Uterus (tissue), 4 donors: ENCODE measurements around the gene TMED8. TPM values are rescaled to one million over a fixed set of nuclear protein-coding genes. Genes with fewer than 3 reads are reported as not detected.
A peak's percentile ranks its signal among the peaks of the same experiment; 100 is the strongest.

Experiments used
- DNase-seq, 2 donors: peaks; one replicate each; pipeline ENCODE4 v3.0.0-alpha.2; 2019 to 2020
- H3K27ac ChIP-seq, 2 donors: fragments of 200-600 bp; sonication (generic); 1 replicate in 1 of 2; 2 replicates in 1 of 2; pipeline ENCODE4 v1.5.1; 2016 to 2018
- H3K27me3 ChIP-seq, 2 donors: fragments of 200-600 bp; sonication (generic); one replicate each; pipeline ENCODE4 v1.5.1; 2018 to 2019; ENCODE audit warnings: control low read depth in 1 of 2
- H3K36me3 ChIP-seq, 2 donors: fragments of 200-600 bp; sonication (generic); one replicate each; pipeline ENCODE4 v1.5.1; 2019; ENCODE audit warnings: control low read depth in 1 of 2
- H3K4me1 ChIP-seq, 2 donors: fragments of 200-600 bp; sonication (generic); one replicate each; pipeline ENCODE4 v1.5.1; 2018 to 2019; ENCODE audit warnings: control low read depth in 1 of 2
- H3K4me3 ChIP-seq, 2 donors: fragments of 200-600 bp; sonication (generic); 1 replicate in 1 of 2; 2 replicates in 1 of 2; pipeline ENCODE4 v1.5.1; 2018 to 2019; ENCODE audit warnings: mild to moderate bottlenecking in 1 of 2
- H3K9me3 ChIP-seq, 2 donors: fragments of 200-600 bp; sonication (generic); one replicate each; pipeline ENCODE4 v1.5.1; 2019; ENCODE audit warnings: control low read depth in 1 of 2
- POLR2A ChIP-seq, 2 donors: fragments of 450-650 bp; IDR thresholded peaks; one replicate each; pipeline ENCODE4 v1.6.1; 2016; ENCODE audit warnings: antibody characterized with exemption in 2 of 2, mild to moderate bottlenecking in 1 of 2, moderate library complexity in 1 of 2
- intact Hi-C: fragments of 100-400 bp; cut with DNase I; formaldehyde crosslinking; loops from one replicate; pipeline ENCODE4 v1.15.1; 2023; ENCODE audit warnings: low total_unique reads
- total RNA-seq, 4 donors: library from RNA; depleted of rRNA in 3 of 4; stranded (reverse); fragments of >200 nt in 3 of 4; gene quantifications; one replicate each; pipeline versions ENCODE4 v1.1.0 to v1.2.4, GENCODE V29; 2014 to 2023
- TF ChIP-seq, protein P1 (sequence below), 4 experiments: fragments of 200-600 bp in 2 of 4; fragments of 450-650 bp in 2 of 4; sonication (generic) in 2 of 4; IDR thresholded peaks; one replicate each; pipeline ENCODE4 v1.5.1; 2016 to 2019; ENCODE audit warnings: antibody characterized with exemption in 4 of 4, mild to moderate bottlenecking in 2 of 4, moderate library complexity in 1 of 4
- donor health status: DM: yes; HTN: yes; CAD: no.

TMED8 gene
- total RNA-seq, 4 donors from 2014 or later: 4.4 to 16.6 (median 10.5) TPM

- Histone ChIP-seq H3K27ac (peak overlapping the region; percentile 35 to 88), H3K36me3 (no peaks in the 10 kb centered on the region), H3K27me3 (no peaks in the 10 kb centered on the region), H3K4me1 (peaks cover 0 to 6% of the 10 kb centered on the region in 2 donors), H3K4me3 (no peak overlapping the region), H3K9me3 (no peaks in the 10 kb centered on the region)
- TF ChIP-seq, protein P1, sequence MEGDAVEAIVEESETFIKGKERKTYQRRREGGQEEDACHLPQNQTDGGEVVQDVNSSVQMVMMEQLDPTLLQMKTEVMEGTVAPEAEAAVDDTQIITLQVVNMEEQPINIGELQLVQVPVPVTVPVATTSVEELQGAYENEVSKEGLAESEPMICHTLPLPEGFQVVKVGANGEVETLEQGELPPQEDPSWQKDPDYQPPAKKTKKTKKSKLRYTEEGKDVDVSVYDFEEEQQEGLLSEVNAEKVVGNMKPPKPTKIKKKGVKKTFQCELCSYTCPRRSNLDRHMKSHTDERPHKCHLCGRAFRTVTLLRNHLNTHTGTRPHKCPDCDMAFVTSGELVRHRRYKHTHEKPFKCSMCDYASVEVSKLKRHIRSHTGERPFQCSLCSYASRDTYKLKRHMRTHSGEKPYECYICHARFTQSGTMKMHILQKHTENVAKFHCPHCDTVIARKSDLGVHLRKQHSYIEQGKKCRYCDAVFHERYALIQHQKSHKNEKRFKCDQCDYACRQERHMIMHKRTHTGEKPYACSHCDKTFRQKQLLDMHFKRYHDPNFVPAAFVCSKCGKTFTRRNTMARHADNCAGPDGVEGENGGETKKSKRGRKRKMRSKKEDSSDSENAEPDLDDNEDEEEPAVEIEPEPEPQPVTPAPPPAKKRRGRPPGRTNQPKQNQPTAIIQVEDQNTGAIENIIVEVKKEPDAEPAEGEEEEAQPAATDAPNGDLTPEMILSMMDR (IDR thresholded peaks at IDR 0.05): no peak
- TF ChIP-seq POLR2A (IDR thresholded peaks at IDR 0.05): no peak
- no peak for DNase-seq
- intact Hi-C loops: no loop called here
These were observed 74.0 kb downstream of the TMED8 start for GRCh38 chr14:77302926-77303325.

GRCh38 chr14:77301103-77301502 is 75.8 kb downstream of the TMED8 start:
- H3K4me1 ChIP-seq: peaks cover 0 to 4% of the 10 kb centered on the region in 2 donors
- peak; percentile 75 to 84 for DNase-seq
- H3K27me3 ChIP-seq: no peaks in the 10 kb centered on the region
- intact Hi-C loops: no loop called here
- H3K4me3 ChIP-seq: no peak overlapping the region
- H3K36me3 ChIP-seq: no peaks in the 10 kb centered on the region
- H3K27ac ChIP-seq: peak overlapping the region in 1 of 2 donors; percentile 10
- no peaks in the 10 kb centered on the region for H3K9me3 ChIP-seq
- TF ChIP-seq POLR2A (IDR thresholded peaks at IDR 0.05): no peak
- TF ChIP-seq, protein P1 (IDR thresholded peaks at IDR 0.05): peak; percentile 67 to 71 (median 68)

DNA sequence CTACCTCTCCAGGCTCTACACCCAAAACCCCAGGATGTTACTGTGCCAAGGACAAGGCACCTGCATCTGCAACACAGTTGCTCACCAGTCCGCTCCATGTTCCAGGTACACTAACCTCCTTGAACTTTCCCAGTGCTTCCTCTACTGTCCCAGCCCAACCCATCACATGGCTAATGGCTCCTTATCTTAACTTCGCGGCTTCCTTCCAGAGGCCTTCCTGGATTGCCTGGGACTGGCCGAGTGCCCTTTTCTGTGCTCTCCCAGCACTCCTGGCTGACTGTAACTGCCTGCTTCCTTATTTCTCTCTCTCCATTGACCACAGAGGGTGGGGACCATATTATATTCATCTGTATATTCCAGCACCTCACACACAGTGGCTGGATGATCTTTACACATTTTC is 77.1 kb downstream of the TMED8 start:
- Histone ChIP-seq H3K27me3 (no peaks in the 10 kb centered on the region), H3K4me1 (no peaks in the 10 kb centered on the region), H3K9me3 (no peaks in the 10 kb centered on the region), H3K4me3 (no peak overlapping the region), H3K27ac (no peak overlapping the region), H3K36me3 (no peaks in the 10 kb centered on the region)
- TF ChIP-seq POLR2A (IDR thresholded peaks at IDR 0.05): no peak
- TF ChIP-seq, protein P1 (IDR thresholded peaks at IDR 0.05): no peak
- no peak for DNase-seq
- intact Hi-C loops: no loop called here

DNA sequence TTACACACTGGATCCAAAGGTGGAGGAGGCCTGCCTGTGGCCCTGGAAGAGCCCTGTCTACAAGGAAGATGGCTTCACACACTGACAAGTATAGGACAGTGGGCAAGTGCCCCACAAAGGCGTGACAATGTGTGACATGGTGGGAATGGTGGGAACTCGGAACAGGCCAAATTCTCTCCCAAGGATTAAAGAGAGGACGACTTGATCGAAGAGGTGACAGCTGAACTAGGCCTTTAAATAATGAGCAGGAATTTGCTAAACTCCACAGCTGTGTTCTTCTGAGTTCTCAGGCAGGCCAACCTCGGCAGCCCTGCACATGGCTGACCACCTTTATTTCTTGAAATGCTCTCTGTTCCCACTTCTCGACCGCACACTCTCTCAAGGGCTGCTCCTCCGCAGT is 80.0 kb downstream of the TMED8 start:
- no peaks in the 10 kb centered on the region for H3K27me3 ChIP-seq
- no peak overlapping the region for H3K27ac ChIP-seq
- H3K9me3 ChIP-seq: no peaks in the 10 kb centered on the region
- intact Hi-C loops: no loop called here
- H3K4me1 ChIP-seq: no peaks in the 10 kb centered on the region
- H3K36me3 ChIP-seq: no peaks in the 10 kb centered on the region
- TF ChIP-seq POLR2A (IDR thresholded peaks at IDR 0.05): no peak
- TF ChIP-seq, protein P1 (IDR thresholded peaks at IDR 0.05): no peak
- H3K4me3 ChIP-seq: no peak overlapping the region
- no peak for DNase-seq

DNA sequence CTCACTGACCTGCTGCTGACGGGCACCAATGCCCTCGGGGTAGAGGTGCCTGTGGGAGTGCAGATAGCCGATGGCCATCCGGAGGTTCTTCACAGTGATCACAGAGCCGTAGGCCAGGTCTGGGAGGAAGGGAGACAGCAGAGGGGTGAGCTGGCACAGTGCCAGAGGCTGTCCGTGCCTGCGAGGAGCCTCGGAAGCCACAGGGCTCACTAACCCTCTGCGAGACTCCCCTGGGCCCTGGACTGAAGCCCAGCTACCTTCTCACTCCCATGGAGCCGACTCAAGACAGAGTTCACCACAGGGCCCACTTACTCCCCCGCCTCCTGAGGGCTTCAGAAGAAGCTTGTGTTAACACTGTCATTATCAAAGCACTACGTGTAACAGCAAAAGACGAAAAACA is 80.7 kb downstream of the TMED8 start:
- intact Hi-C loops: no loop called here
- TF ChIP-seq POLR2A (IDR thresholded peaks at IDR 0.05): no peak
- TF ChIP-seq, protein P1 (IDR thresholded peaks at IDR 0.05): no peak
- DNase-seq: no peak

More for the DNA sequence above, 80.7 kb downstream of the TMED8 start:
- no peaks in the 10 kb centered on the region for H3K27me3 ChIP-seq
- H3K36me3 ChIP-seq: no peaks in the 10 kb centered on the region
- no peaks in the 10 kb centered on the region for H3K4me1 ChIP-seq
- H3K9me3 ChIP-seq: no peaks in the 10 kb centered on the region
- H3K27ac ChIP-seq: no peak overlapping the region
- H3K4me3 ChIP-seq: no peak overlapping the region
